Hematopoietic multipotent progenitor cell (in vitro differentiated cells): ENCODE measurements around the gene HBB. TPM values are rescaled to one million over a fixed set of nuclear protein-coding genes. Genes with fewer than 3 reads are reported as not detected.

Experiments used
- total RNA-seq: library from RNA; depleted of rRNA; stranded (reverse); fragments of >200 nt; gene quantifications from one replicate; pipeline ENCODE4 v1.2.3, GENCODE V29; 2012

The HBB gene
- total RNA-seq, 1 donor, result 708 TPM

Other genes with a start within 250 kb of the HBB start
- gene OR51L1, start 232.2 kb downstream of the HBB start, total RNA-seq, result under 0.01 TPM
- gene OR52J3, start 180.5 kb downstream of the HBB start, total RNA-seq, result not detected
- not detected for gene OR52E2, start 167.4 kb downstream of the HBB start, total RNA-seq
- gene OR52E1, start 157.5 kb downstream of the HBB start, total RNA-seq, result under 0.01 TPM
- gene OR52A5, start 88.7 kb downstream of the HBB start, total RNA-seq, result not detected
- gene OR52A1, start 72.3 kb downstream of the HBB start, total RNA-seq, result 0.27 TPM
- not detected for gene OR51V1, start 26.4 kb downstream of the HBB start, total RNA-seq
- gene HBD, start 7.4 kb upstream of the HBB start, total RNA-seq, result 77.0 TPM
- not detected for gene HBG1, start 22.8 kb upstream of the HBB start, total RNA-seq
- 0.27 TPM for gene HBG2, start 27.7 kb upstream of the HBB start, total RNA-seq
- gene HBE1, start 42.9 kb upstream of the HBB start, total RNA-seq, result under 0.01 TPM
- gene OR51B4, start 74.9 kb upstream of the HBB start, total RNA-seq, result 0.54 TPM
- 0.27 TPM for gene OR51B2, start 97.2 kb upstream of the HBB start, total RNA-seq
- gene OR51B5, start 116.5 kb upstream of the HBB start, total RNA-seq, result 0.81 TPM
- not detected for gene OR51B6, start 124.4 kb upstream of the HBB start, total RNA-seq
- not detected for gene OR51M1, start 156.7 kb upstream of the HBB start, total RNA-seq
- gene OR51Q1, start 195.0 kb upstream of the HBB start, total RNA-seq, result not detected
- 1.3 TPM for gene OR51I1, start 214.4 kb upstream of the HBB start, total RNA-seq
- gene OR51I2, start 222.3 kb upstream of the HBB start, total RNA-seq, result under 0.01 TPM